Neural progenitor cell (in vitro differentiated cells): Measurements from ENCODE around the gene KPNA6. TPM values are rescaled to one million over a fixed set of nuclear protein-coding genes. Genes with fewer than 3 reads are reported as not detected.
"Not testable (repeated sequence)": the region's sequence is repeated elsewhere in the genome, so short reads cannot be mapped to it uniquely, and the experiment has no call there.

Source experiments
- DNase-seq: peaks from one replicate; pipeline ENCODE4 v3.0.0-alpha.2; 2016; ENCODE audit warnings: low spot score
- H2AFZ ChIP-seq: fragments of 200-600 bp; sonication (generic); replicated peaks from 2 replicates; pipeline ENCODE4 v1.6.1; 2016; ENCODE audit warnings: antibody characterized with exemption
- H3F3A ChIP-seq: fragments of 200-600 bp; sonication (generic); 2 replicates; pipeline ENCODE4 v1.6.1; 2016; ENCODE audit warnings: antibody characterized with exemption, low read depth
- H3K27ac ChIP-seq: fragments of 200-600 bp; sonication (generic); 2 replicates; pipeline ENCODE4 v1.5.1; 2016; ENCODE audit warnings: mild to moderate bottlenecking
- H3K27me3 ChIP-seq: fragments of 200-600 bp; sonication (generic); 2 replicates; pipeline ENCODE4 v1.6.1; 2016; ENCODE audit warnings: mild to moderate bottlenecking, moderate library complexity
- H3K36me3 ChIP-seq: fragments of 200-600 bp; sonication (generic); 2 replicates; pipeline ENCODE4 v1.5.1; 2016
- H3K4me1 ChIP-seq: fragments of 200-600 bp; sonication (generic); 2 replicates; pipeline ENCODE4 v1.6.1; 2016; ENCODE audit warnings: mixed run types
- H3K4me2 ChIP-seq: fragments of 200-600 bp; sonication (generic); 2 replicates; pipeline ENCODE4 v1.6.1; 2016
- H3K4me3 ChIP-seq: fragments of 200-600 bp; sonication (generic); 2 replicates; pipeline ENCODE4 v1.5.1; 2016
- H3K79me2 ChIP-seq: fragments of 200-600 bp; sonication (generic); 2 replicates; pipeline ENCODE4 v1.6.1; 2016; ENCODE audit warnings: low read depth
- H3K9ac ChIP-seq: fragments of 200-600 bp; sonication (generic); 2 replicates; pipeline ENCODE4 v1.6.1; 2016
- H3K9me3 ChIP-seq: fragments of 200-600 bp; sonication (generic); 2 replicates; pipeline ENCODE4 v1.5.1; 2016; ENCODE audit warnings: low read depth
- H4K20me1 ChIP-seq: fragments of 200-600 bp; sonication (generic); 2 replicates; pipeline ENCODE4 v1.6.1; 2016; ENCODE audit warnings: low read depth
- H3K27ac Mint-ChIP-seq: 3 replicates; pipeline ENCODE4 v1.8.0; 2021; ENCODE audit warnings: mixed read lengths
- H3K27me3 Mint-ChIP-seq: 2 replicates; pipeline ENCODE4 v1.8.0; 2022; ENCODE audit warnings: low read depth, mild to moderate bottlenecking, inconsistent platforms, moderate library complexity, mixed read lengths; ENCODE audit not compliant: insufficient read depth
- H3K36me3 Mint-ChIP-seq: 3 replicates; pipeline ENCODE4 v1.8.0; 2021; ENCODE audit warnings: mixed read lengths
- H3K4me1 Mint-ChIP-seq: 3 replicates; pipeline ENCODE4 v1.8.0; 2021; ENCODE audit warnings: mixed read lengths
- H3K4me3 Mint-ChIP-seq: 3 replicates; pipeline ENCODE4 v1.8.0; 2021; ENCODE audit warnings: mild to moderate bottlenecking, moderate library complexity, mixed read lengths
- H3K9me3 Mint-ChIP-seq: 3 replicates; pipeline ENCODE4 v1.8.0; 2020; ENCODE audit warnings: mixed read lengths
- EZH2 ChIP-seq: fragments of 200-600 bp; sonication (generic); IDR thresholded peaks from 2 replicates; pipeline ENCODE4 v1.6.1; 2017; ENCODE audit warnings: antibody characterized with exemption, mild to moderate bottlenecking, moderate library complexity
- EZH2phosphoT487 ChIP-seq: fragments of 200-600 bp; sonication (generic); IDR thresholded peaks from 2 replicates; pipeline ENCODE4 v1.6.1; 2017; ENCODE audit warnings: antibody characterized with exemption
- total RNA-seq: library from RNA; depleted of rRNA; stranded (reverse); fragments of >200 nt; gene quantifications from 2 replicates; pipeline ENCODE4 v1.2.3, GENCODE V29; 2015; ENCODE audit warnings: low replicate concordance
- TF ChIP-seq, protein P1 (sequence below): fragments of 200-600 bp; sonication (generic); IDR thresholded peaks from 2 replicates; pipeline ENCODE4 v1.5.1; 2017; ENCODE audit warnings: antibody characterized with exemption, mild to moderate bottlenecking

KPNA6 gene
- total RNA-seq, 1 donor from 2014 or later: 69.3 TPM

DNA sequence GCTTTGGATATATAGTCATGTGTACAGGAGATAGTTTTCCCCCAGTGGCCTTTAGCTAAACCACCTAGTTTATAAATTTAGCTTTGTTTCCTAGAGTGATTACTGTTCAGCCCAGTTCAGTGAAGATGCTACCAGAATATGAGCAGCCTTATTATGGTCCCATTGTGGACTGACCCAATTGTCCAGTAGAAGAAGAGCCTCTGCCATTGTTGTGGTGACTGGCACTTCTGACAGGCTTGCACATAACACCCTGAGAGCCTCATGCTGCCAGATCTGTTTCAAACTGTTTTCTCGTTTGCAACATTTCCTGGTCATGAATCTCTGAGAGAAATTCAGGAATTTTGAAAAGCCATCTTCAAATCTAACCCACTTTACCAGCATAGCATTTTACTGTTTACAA lies 20.6 kb downstream of the KPNA6 start:
- no peak overlapping the region for H3K4me3 ChIP-seq
- peaks cover 98% of the 10 kb centered on the region for H3K79me2 ChIP-seq
- Mint-ChIP-seq H3K27me3 (no peaks in the 10 kb centered on the region), H3K9me3 (no peaks in the 10 kb centered on the region), H3K27ac (peak overlapping the region; percentile 31), H3K36me3 (no peaks in the 10 kb centered on the region), H3K4me3 (no peak overlapping the region), H3K4me1 (peaks cover 13% of the 10 kb centered on the region)
- H2AFZ ChIP-seq: no peak overlapping the region
- peaks cover 18% of the 10 kb centered on the region for H3F3A ChIP-seq
- TF ChIP-seq, protein P1, sequence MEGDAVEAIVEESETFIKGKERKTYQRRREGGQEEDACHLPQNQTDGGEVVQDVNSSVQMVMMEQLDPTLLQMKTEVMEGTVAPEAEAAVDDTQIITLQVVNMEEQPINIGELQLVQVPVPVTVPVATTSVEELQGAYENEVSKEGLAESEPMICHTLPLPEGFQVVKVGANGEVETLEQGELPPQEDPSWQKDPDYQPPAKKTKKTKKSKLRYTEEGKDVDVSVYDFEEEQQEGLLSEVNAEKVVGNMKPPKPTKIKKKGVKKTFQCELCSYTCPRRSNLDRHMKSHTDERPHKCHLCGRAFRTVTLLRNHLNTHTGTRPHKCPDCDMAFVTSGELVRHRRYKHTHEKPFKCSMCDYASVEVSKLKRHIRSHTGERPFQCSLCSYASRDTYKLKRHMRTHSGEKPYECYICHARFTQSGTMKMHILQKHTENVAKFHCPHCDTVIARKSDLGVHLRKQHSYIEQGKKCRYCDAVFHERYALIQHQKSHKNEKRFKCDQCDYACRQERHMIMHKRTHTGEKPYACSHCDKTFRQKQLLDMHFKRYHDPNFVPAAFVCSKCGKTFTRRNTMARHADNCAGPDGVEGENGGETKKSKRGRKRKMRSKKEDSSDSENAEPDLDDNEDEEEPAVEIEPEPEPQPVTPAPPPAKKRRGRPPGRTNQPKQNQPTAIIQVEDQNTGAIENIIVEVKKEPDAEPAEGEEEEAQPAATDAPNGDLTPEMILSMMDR: no peak
- TF ChIP-seq EZH2phosphoT487: no peak
- H3K9me3 ChIP-seq: no peaks in the 10 kb centered on the region
- peaks cover 18% of the 10 kb centered on the region for H4K20me1 ChIP-seq
- H3K4me2 ChIP-seq: no peak overlapping the region
- no peak for DNase-seq
- H3K27ac ChIP-seq: no peak overlapping the region
- no peaks in the 10 kb centered on the region for H3K36me3 ChIP-seq
- H3K27me3 ChIP-seq: no peaks in the 10 kb centered on the region
- no peak overlapping the region for H3K9ac ChIP-seq
- H3K4me1 ChIP-seq: peaks cover 23% of the 10 kb centered on the region

DNA sequence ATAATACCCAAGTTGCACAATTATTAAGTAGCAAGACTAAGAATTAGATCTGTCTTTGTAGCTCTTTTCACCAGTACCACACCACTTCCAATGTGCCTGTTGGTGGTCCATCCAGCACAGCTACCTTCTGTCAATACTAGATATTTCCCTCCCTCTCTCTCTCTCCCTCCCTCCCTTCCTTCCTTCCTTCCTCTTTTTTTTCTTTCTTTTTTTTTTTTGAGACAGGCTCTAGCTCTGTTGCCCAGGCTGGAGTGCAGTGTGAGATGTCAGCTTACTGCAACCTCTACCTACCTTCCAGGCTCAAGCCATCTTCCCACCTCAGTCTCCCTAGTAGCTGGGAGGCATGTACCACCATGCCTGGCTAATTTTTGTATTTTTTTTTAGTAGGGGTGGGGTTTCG lies 21.1 kb downstream of the KPNA6 start:
- Mint-ChIP-seq H3K27me3 (no peaks in the 10 kb centered on the region), H3K9me3 (no peaks in the 10 kb centered on the region), H3K27ac (peak overlapping the region; percentile 31), H3K4me1 (peaks cover 13% of the 10 kb centered on the region), H3K36me3 (no peaks in the 10 kb centered on the region), H3K4me3 (no peak overlapping the region)
- Histone ChIP-seq H3K9ac (no peak overlapping the region), H3F3A (peaks cover 18% of the 10 kb centered on the region), H3K4me3 (no peak overlapping the region), H3K4me2 (no peak overlapping the region), H3K4me1 (peaks cover 23% of the 10 kb centered on the region), H3K79me2 (peaks cover 98% of the 10 kb centered on the region), H3K36me3 (no peaks in the 10 kb centered on the region), H4K20me1 (peaks cover 18% of the 10 kb centered on the region), H3K9me3 (no peaks in the 10 kb centered on the region), H3K27me3 (no peaks in the 10 kb centered on the region), H3K27ac (no peak overlapping the region), H2AFZ (no peak overlapping the region)
- TF ChIP-seq EZH2phosphoT487: no peak
- TF ChIP-seq, protein P1: no peak
- TF ChIP-seq EZH2: no peak
- no peak for DNase-seq

DNA sequence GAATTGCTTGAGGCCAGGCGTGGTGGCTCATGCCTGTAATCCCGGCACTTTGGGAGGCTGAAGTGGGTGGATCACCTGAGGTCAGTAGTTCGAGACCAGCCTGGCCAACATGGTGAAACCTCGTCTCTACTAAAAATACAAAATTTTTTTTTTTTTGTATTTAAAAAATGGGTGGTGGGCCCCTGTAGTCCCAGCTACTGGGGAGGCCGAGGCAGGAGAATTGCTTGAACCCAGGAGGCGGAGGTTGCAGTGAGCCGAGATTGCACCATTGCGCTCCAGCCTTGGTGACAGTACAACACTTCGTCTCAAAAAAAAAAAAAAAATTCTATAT lies 26.1 kb downstream of the KPNA6 start:
- not testable (repeated sequence) for H3K36me3 Mint-ChIP-seq, H3K36me3 ChIP-seq, H3K4me3 ChIP-seq, H3K27ac Mint-ChIP-seq, H3K9me3 Mint-ChIP-seq, H3K4me2 ChIP-seq, H3K27ac ChIP-seq, DNase-seq, H3K27me3 ChIP-seq, H3K9ac ChIP-seq, H3K4me1 ChIP-seq, H3K27me3 Mint-ChIP-seq, H3K9me3 ChIP-seq, H3F3A ChIP-seq, H3K4me3 Mint-ChIP-seq, H3K4me1 Mint-ChIP-seq, H2AFZ ChIP-seq
- H3K79me2 ChIP-seq: peaks cover 97% of the 10 kb centered on the region
- peaks cover 23% of the 10 kb centered on the region for H4K20me1 ChIP-seq

DNA sequence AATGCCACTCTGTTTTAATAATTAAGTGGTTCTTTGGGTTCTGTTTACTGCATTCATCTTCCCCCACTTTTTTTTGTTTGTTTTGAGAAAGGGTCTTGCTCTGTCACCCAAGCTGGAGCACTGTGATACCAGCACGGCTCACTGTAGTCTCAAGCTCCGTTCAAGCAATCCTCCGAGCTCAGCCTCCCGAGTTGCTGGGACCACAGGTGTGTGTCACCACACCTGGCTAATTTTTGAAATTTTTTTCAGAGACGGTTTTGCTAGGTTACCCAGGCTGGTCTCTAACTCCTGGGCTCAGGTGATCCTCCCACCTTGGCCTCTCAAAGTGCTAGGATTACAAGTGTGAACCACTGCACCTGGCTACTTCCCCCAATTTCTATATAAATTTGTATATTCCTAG lies 29.3 kb downstream of the KPNA6 start:
- peaks cover 96% of the 10 kb centered on the region for H3K79me2 ChIP-seq
- TF ChIP-seq EZH2phosphoT487: no peak
- TF ChIP-seq EZH2: no peak
- TF ChIP-seq, protein P1: no peak
- no peak overlapping the region for H3K27ac ChIP-seq
- DNase-seq: no peak
- H3K9me3 ChIP-seq: no peaks in the 10 kb centered on the region
- H3K4me1 Mint-ChIP-seq: peaks cover 8% of the 10 kb centered on the region
- H3K4me1 ChIP-seq: no peaks in the 10 kb centered on the region
- H3K27me3 ChIP-seq: no peaks in the 10 kb centered on the region
- H3K27ac Mint-ChIP-seq: no peak overlapping the region
- H3F3A ChIP-seq: no peaks in the 10 kb centered on the region
- H2AFZ ChIP-seq: no peak overlapping the region
- H3K36me3 ChIP-seq: no peaks in the 10 kb centered on the region
- H3K4me3 ChIP-seq: no peak overlapping the region
- peaks cover 10% of the 10 kb centered on the region for H3K36me3 Mint-ChIP-seq
- no peak overlapping the region for H3K4me2 ChIP-seq
- H3K4me3 Mint-ChIP-seq: no peak overlapping the region
- H3K27me3 Mint-ChIP-seq: no peaks in the 10 kb centered on the region
- H3K9me3 Mint-ChIP-seq: no peaks in the 10 kb centered on the region
- no peak overlapping the region for H3K9ac ChIP-seq
- peaks cover 41% of the 10 kb centered on the region for H4K20me1 ChIP-seq
